Measurements from ENCODE around the gene DKK3.

DKK3 gene

GRCh38 chr11:11931461-11932055 lies 76.9 kb downstream of the DKK3 start:
- no peak for DNase-seq

DNA sequence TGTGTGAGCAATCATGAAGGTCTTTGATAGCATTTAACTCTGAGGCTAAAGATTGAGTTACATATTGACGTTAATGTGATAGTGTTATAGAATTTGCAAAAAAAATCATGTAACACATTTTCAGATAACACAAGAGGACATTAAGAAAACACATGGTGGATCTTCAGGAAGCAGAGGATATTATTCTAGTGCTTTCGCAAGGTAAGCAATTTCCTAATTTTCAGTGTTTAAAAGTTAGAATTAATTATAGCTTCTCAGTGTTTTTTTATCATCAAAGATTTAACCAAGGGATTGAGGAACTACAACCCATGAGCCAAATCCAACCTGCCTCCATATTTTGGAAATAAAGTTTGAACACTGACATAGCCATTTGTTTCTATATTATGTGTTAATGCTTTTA lies 78.5 kb downstream of the DKK3 start:
- no peak for DNase-seq

- DNase-seq = no peak
Observed at GRCh38 chr11:11923828-11924227, 84.6 kb downstream of the DKK3 start.

GRCh38 chr11:11916981-11917399 lies 91.4 kb downstream of the DKK3 start:
- DNase-seq = no peak

- DNase-seq = no peak
Observed at GRCh38 chr11:11915625-11916024, 92.8 kb downstream of the DKK3 start.

DNA sequence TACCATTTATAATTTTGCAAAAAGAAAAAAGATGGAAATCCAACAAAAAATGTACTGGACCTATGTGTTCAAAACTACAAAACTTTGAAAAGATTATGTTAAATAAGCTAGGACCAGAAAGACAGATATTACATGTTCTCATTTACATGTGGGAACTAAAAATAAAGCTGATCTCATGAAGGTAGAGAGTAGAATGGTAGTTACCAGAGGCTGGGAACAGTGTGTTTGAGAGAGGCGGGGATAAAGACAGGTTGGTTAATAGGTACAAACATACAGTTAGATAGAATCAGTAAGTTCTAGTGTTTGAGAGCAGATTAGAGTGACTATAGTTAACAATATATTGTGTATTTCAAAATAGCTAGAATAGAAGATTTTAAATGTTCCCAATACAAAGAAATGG lies 95.0 kb downstream of the DKK3 start:
- no peak for DNase-seq

Measured in stimulated activated CD8-positive, alpha-beta memory T cell treated with anti-CD3 and anti-CD28 coated beads, Interleukin-4, amount 100 ng/mL, for 48 hours (primary cell).